Testis (tissue), 3 donors: Measurements from ENCODE around the gene SOBP. TPM values are rescaled to one million over a fixed set of nuclear protein-coding genes. Genes with fewer than 3 reads are reported as not detected.

Experiments used
- DNase-seq: peaks from one replicate; pipeline ENCODE4 v3.0.0-alpha.2; 2019
- H3K27ac ChIP-seq, 2 donors: fragments of 200-600 bp; sonication (generic); one replicate each; pipeline ENCODE4 v1.5.1; 2019
- H3K27me3 ChIP-seq: fragments of 200-600 bp; sonication (generic); one replicate; pipeline ENCODE4 v1.5.1; 2019
- H3K36me3 ChIP-seq: fragments of 200-600 bp; sonication (generic); one replicate; pipeline ENCODE4 v1.5.1; 2017; ENCODE audit warnings: low read depth; ENCODE audit errors: missing control alignments
- H3K4me1 ChIP-seq: fragments of 200-600 bp; sonication (generic); one replicate; pipeline ENCODE4 v1.5.1; 2019
- H3K4me3 ChIP-seq, 2 donors: fragments of 200-600 bp; sonication (generic); one replicate each; pipeline ENCODE4 v1.5.1; 2017 to 2019
- H3K9me3 ChIP-seq: fragments of 200-600 bp; sonication (generic); one replicate; pipeline ENCODE4 v1.5.1; 2017
- POLR2A ChIP-seq: fragments of 450-650 bp; IDR thresholded peaks from one replicate; pipeline ENCODE4 v1.6.1; 2017; ENCODE audit warnings: antibody characterized with exemption, mild to moderate bottlenecking, moderate library complexity
- WGBS, 2 donors: methylation state at CpG; one replicate each; pipeline ENCODE4 v1.1.5; 2018; 5-methylcytosine and 5-hydroxymethylcytosine counted together
- intact Hi-C: fragments of 100-400 bp; cut with DNase I; formaldehyde crosslinking; loops from one replicate; pipeline ENCODE4 v1.15.1; 2023; ENCODE audit warnings: low total_unique reads
- polyA plus RNA-seq: library from polyadenylated mRNA; stranded (reverse); fragments of 350-450 nt; fragmentation: Illumina TruSeq; extraction: RNeasy Lipid Tissue Mini Kit (QIAGEN cat#74804); gene quantifications from one replicate; pipeline ENCODE4 v1.2.3, GENCODE V29; 2014; ENCODE audit warnings: low read depth, low replicate concordance; ENCODE audit not compliant: insufficient read depth
- total RNA-seq, 2 donors: library from RNA; depleted of rRNA; stranded (reverse); fragments of >200 nt; gene quantifications; one replicate each; pipeline ENCODE4 v1.2.3, GENCODE V29; 2016
- TF ChIP-seq, protein P1 (sequence below), 3 experiments: fragments of 450-650 bp in 2 of 3; fragments of 200-600 bp in 1 of 3; sonication (generic) in 1 of 3; IDR thresholded peaks; one replicate each; pipeline ENCODE4 v1.5.1; 2016 to 2019; ENCODE audit warnings: antibody characterized with exemption in 3 of 3, mild to moderate bottlenecking in 2 of 3, moderate library complexity in 1 of 3

Gene SOBP
- total and polyA plus RNA-seq, 3 donors from 2014 or later, result 13.9 to 27.2 (median 17.2) TPM

- no peak for DNase-seq
- TF ChIP-seq POLR2A, result no peak
- TF ChIP-seq, protein P1, sequence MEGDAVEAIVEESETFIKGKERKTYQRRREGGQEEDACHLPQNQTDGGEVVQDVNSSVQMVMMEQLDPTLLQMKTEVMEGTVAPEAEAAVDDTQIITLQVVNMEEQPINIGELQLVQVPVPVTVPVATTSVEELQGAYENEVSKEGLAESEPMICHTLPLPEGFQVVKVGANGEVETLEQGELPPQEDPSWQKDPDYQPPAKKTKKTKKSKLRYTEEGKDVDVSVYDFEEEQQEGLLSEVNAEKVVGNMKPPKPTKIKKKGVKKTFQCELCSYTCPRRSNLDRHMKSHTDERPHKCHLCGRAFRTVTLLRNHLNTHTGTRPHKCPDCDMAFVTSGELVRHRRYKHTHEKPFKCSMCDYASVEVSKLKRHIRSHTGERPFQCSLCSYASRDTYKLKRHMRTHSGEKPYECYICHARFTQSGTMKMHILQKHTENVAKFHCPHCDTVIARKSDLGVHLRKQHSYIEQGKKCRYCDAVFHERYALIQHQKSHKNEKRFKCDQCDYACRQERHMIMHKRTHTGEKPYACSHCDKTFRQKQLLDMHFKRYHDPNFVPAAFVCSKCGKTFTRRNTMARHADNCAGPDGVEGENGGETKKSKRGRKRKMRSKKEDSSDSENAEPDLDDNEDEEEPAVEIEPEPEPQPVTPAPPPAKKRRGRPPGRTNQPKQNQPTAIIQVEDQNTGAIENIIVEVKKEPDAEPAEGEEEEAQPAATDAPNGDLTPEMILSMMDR (IDR thresholded peaks at IDR 0.05), result no peak
- Histone ChIP-seq H3K27ac (no peak overlapping the region), H3K27me3 (no peaks in the 10 kb centered on the region), H3K36me3 (no peaks in the 10 kb centered on the region), H3K9me3 (no peaks in the 10 kb centered on the region), H3K4me1 (peaks cover 9% of the 10 kb centered on the region), H3K4me3 (no peak overlapping the region)
- intact Hi-C loops, result no loop called here
- 93 to 95% methylated on average over 7 of the region's 7 CpGs for WGBS, 2 donors
Observed at GRCh38 chr6:107709341-107709740, 219.4 kb downstream of the SOBP start.

Other genes with a start within 250 kb of the SOBP start
- gene PDSS2, start 30.6 kb upstream of the SOBP start, total RNA-seq, result 10 to 100 TPM; 17.0 to 19.4 TPM
- 15.1 TPM for gene PDSS2, start 30.6 kb upstream of the SOBP start, polyA plus RNA-seq